ENCODE measurements around the gene UCHL3. TPM values are rescaled to one million over a fixed set of nuclear protein-coding genes. Genes with fewer than 3 reads are reported as not detected.

UCHL3 gene
- total and polyA plus RNA-seq, 2 experiments from 2014 or later, result 42.8 to 116 TPM

DNA sequence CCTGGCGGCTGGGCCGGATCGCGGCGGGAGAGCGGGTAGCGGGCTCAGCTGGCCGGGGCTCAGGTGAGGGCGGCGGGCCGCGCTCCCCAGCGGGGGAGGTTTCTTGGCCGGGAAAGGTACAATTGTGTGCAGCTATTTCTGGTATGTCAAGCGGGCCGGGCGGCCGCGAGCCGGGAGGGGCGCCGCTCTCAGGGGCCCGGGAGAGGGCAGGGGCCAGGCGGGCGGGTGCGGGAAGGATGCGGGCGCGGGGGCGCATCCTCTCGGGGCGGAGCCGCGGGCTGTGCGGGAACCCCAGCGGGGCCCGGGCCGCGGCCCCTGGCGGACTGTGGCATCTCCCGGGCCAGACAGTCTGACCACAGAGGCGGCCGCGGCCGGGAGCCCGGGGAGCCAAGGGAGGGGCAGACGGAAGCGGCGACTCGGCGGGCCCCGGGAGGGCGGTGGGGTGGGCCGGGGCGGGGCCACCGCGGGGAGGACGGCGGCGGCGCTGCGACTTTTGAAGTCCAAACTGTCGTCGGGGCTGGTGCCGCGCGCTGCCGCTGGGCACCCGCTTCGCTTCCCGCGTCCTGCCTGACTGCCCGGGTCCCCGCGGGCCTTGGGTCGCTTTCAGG is 86.3 kb downstream of the UCHL3 start, which contains the start of gene LMO7:
Gene LMO7, plus strand, starts transcription at position 503 of the 608 bp plus-strand sequence. CDS start 328 bp downstream, outside the sequence.
- in situ Hi-C loops (cut with MboI), result no loop called here
- H3K4me3 ChIP-seq, result peak within 1 kb of the TSS; percentile 84
- peak within 1 kb of the TSS; percentile 68 for H3K9ac ChIP-seq
- peak within 1 kb of the TSS; percentile 71 for H3K27ac ChIP-seq
- peaks cover 71% of the 10 kb centered on the region for H3K79me2 ChIP-seq (ENCODE audit: insufficient read depth)
- peak within 1 kb of the TSS; percentile 90 for H3K4me2 ChIP-seq (ENCODE audit: unreplicated experiment)
- H3K36me3 ChIP-seq (ENCODE audit: low read depth), result peaks cover 7% of the 10 kb centered on the region
- peak; percentile 83 for DNase-seq
- no peak for TF ChIP-seq EZH2phosphoT487 (IDR thresholded peaks at IDR 0.05; ENCODE audit: insufficient read depth, low read depth)
- TF ChIP-seq EZH2 (IDR thresholded peaks at IDR 0.05; ENCODE audit: insufficient read depth, poor library complexity, severe bottlenecking), result no peak
- H3K9me3 ChIP-seq (ENCODE audit: low read depth), result no peaks in the 10 kb centered on the region
- WGBS, 2 experiments (ENCODE audit: low coverage in 1 of 2, low lambda C conversion rate in 2 of 2, missing lambda C conversion rate in 2 of 2), result 0 to 1% methylated on average over 47 to 59 of the region's 76 CpGs
- H3K9me2 ChIP-seq (ENCODE audit: insufficient read depth), result no peaks in the 10 kb centered on the region
- peaks cover 40% of the 10 kb centered on the region for H3K4me1 ChIP-seq (ENCODE audit: insufficient read depth)
- H3K27me3 ChIP-seq (replicated peaks; ENCODE audit: insufficient read depth), result no peaks in the 10 kb centered on the region
- H3F3A ChIP-seq (ENCODE audit: insufficient read depth), result peaks cover 49% of the 10 kb centered on the region
- peak within 1 kb of the TSS; percentile 76 for H2AFZ ChIP-seq
- peaks cover 7% of the 10 kb centered on the region; the same call in 1 of the 2 replicates for H4K20me1 ChIP-seq (ENCODE audit: insufficient read depth)

DNA sequence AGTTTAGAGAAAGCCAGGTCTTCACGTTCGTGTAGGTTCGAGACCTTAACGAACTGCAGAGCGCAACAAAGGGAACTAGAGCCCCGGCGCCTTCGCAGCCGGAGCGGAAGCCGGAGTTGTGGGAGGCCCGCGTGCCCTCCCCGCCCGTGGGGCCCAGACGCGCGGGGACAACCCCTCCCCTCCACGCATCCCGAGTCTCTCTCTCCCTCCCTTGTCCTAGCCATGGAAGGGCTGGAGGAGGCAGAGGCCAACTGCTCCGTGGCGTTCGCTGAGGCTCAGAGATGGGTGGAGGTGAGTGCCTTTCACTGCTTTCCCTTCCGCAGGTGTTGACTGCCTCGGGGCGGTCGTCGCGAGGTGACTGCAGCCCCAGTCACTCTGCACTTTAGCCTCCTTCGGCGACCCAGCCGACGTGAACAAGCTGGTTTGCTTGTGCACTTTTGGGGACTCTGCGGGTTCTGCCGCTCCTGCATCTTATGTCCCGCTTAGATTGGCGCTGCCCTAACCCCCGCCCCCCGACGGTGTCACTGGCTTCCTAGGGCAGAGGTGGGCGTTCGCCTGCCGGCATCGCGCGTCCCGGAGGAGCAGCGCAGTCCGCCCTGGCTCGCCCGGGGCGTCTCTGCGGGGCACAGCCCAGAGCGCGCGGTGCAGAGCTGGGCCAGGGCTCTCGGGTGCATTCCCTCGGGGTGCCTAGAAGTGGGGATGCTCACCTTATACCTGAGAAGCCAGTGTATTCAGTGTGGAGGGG is 87.0 kb downstream of the UCHL3 start:
- Histone ChIP-seq H3F3A (ENCODE audit: insufficient read depth) (peaks cover 47% of the 10 kb centered on the region), H3K27ac (peak overlapping the region; percentile 71), H3K4me1 (ENCODE audit: insufficient read depth) (peaks cover 40% of the 10 kb centered on the region), H2AFZ (peak overlapping the region; percentile 50), H3K4me3 (peak overlapping the region; percentile 84), H3K4me2 (ENCODE audit: unreplicated experiment) (peak overlapping the region; percentile 90), H3K9me2 (ENCODE audit: insufficient read depth) (no peaks in the 10 kb centered on the region), H3K79me2 (ENCODE audit: insufficient read depth) (peaks cover 71% of the 10 kb centered on the region), H3K27me3 (replicated peaks; ENCODE audit: insufficient read depth) (no peaks in the 10 kb centered on the region), H3K9me3 (ENCODE audit: low read depth) (no peaks in the 10 kb centered on the region), H3K36me3 (ENCODE audit: low read depth) (peaks cover 8% of the 10 kb centered on the region), H3K9ac (peak overlapping the region; percentile 68), H4K20me1 (ENCODE audit: insufficient read depth) (peaks cover 7% of the 10 kb centered on the region; the same call in 1 of the 2 replicates)
- TF ChIP-seq EZH2 (IDR thresholded peaks at IDR 0.05; ENCODE audit: insufficient read depth, poor library complexity, severe bottlenecking) (no peak), EZH2phosphoT487 (IDR thresholded peaks at IDR 0.05; ENCODE audit: insufficient read depth, low read depth) (no peak)
- 1 to 2% methylated on average over 54 to 58 of the region's 58 CpGs for WGBS, 2 experiments (ENCODE audit: low coverage in 1 of 2, low lambda C conversion rate in 2 of 2, missing lambda C conversion rate in 2 of 2)
- DNase-seq, result peak; percentile 79
- in situ Hi-C loops (cut with MboI), result no loop called here

DNA sequence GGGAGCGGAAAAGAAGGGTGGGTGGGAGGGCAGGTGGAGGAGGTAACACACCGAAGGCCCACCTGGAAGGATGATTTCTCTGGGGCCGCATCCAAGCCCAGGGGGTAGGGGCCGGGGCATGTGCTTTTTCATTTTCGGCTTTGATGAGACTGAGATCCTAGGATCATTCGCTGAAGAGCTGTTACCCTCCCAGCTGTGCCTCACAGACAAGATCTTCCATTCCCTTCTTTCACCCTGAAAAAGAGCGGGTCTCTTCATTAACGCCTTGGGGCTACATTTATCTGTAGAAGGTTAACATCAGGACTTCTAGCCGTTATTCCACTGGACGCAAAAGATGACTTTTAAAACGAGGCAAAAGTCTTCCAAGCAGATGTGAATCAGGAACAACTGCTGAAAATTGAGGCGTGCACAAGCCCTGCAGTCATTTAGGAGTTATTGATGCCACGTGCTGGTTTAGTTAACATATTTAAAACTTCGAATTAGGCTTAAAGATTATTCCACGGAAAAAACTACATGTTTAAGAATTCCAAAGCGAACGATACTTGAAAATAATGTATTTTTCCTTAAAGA is 87.7 kb downstream of the UCHL3 start:
- H3K4me3 ChIP-seq, result peak overlapping the region; percentile 84
- no peaks in the 10 kb centered on the region for H3K27me3 ChIP-seq (replicated peaks; ENCODE audit: insufficient read depth)
- peak overlapping the region; percentile 68 for H3K9ac ChIP-seq
- peak overlapping the region; percentile 90 for H3K4me2 ChIP-seq (ENCODE audit: unreplicated experiment)
- 0 to 1% methylated on average over 14 to 17 of the region's 17 CpGs for WGBS, 2 experiments (ENCODE audit: low coverage in 1 of 2, low lambda C conversion rate in 2 of 2, missing lambda C conversion rate in 2 of 2)
- peaks cover 71% of the 10 kb centered on the region for H3K79me2 ChIP-seq (ENCODE audit: insufficient read depth)
- H3K27ac ChIP-seq, result peak overlapping the region; percentile 33
- no peaks in the 10 kb centered on the region for H3K9me3 ChIP-seq (ENCODE audit: low read depth)
- peaks cover 41% of the 10 kb centered on the region for H3F3A ChIP-seq (ENCODE audit: insufficient read depth)
- in situ Hi-C loops (cut with MboI), result no loop called here
- H3K4me1 ChIP-seq (ENCODE audit: insufficient read depth), result peaks cover 34% of the 10 kb centered on the region
- TF ChIP-seq EZH2 (IDR thresholded peaks at IDR 0.05; ENCODE audit: insufficient read depth, poor library complexity, severe bottlenecking) (no peak), EZH2phosphoT487 (IDR thresholded peaks at IDR 0.05; ENCODE audit: insufficient read depth, low read depth) (no peak)
- H3K36me3 ChIP-seq (ENCODE audit: low read depth), result peaks cover 13% of the 10 kb centered on the region
- peaks cover 7% of the 10 kb centered on the region; the same call in 1 of the 2 replicates for H4K20me1 ChIP-seq (ENCODE audit: insufficient read depth)
- no peaks in the 10 kb centered on the region for H3K9me2 ChIP-seq (ENCODE audit: insufficient read depth)
- peak overlapping the region; percentile 45 for H2AFZ ChIP-seq
- peak; percentile 60 for DNase-seq

DNA sequence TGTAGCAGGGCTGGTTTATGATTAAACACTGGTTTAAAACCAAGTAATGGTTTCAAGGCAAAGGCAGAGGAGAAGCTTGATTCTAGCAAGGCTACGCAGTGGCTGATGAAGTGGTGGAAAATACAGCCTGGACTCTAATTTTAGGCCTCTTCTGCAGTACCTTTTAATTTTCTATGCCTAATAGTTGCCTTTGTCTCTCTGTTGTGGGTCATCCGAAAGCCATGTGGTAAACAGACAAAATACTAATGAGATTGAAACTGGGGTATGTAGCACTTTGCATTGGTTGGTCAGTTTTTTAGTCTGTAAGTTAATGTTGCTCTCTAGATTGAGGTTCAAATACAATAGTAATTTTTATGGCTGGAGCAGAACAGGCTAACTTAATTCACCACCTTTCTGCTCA is 89.9 kb downstream of the UCHL3 start:
- peaks cover 88% of the 10 kb centered on the region for H3K79me2 ChIP-seq (ENCODE audit: insufficient read depth)
- H3K27ac ChIP-seq, result no peak overlapping the region
- peaks cover 33% of the 10 kb centered on the region for H3F3A ChIP-seq (ENCODE audit: insufficient read depth)
- peak overlapping the region; percentile 90 for H3K4me2 ChIP-seq (ENCODE audit: unreplicated experiment)
- 97 to 100% methylated on average over 2 of the region's 2 CpGs for WGBS, 2 experiments (ENCODE audit: low coverage in 1 of 2, low lambda C conversion rate in 2 of 2, missing lambda C conversion rate in 2 of 2)
- H3K4me3 ChIP-seq, result peak overlapping the region; percentile 84
- H3K27me3 ChIP-seq (replicated peaks; ENCODE audit: insufficient read depth), result no peaks in the 10 kb centered on the region
- TF ChIP-seq EZH2 (IDR thresholded peaks at IDR 0.05; ENCODE audit: insufficient read depth, poor library complexity, severe bottlenecking), result no peak
- TF ChIP-seq EZH2phosphoT487 (IDR thresholded peaks at IDR 0.05; ENCODE audit: insufficient read depth, low read depth), result no peak
- peaks cover 28% of the 10 kb centered on the region for H3K4me1 ChIP-seq (ENCODE audit: insufficient read depth)
- peak overlapping the region; percentile 68; the same call in 1 of the 2 replicates for H3K9ac ChIP-seq
- no peak for DNase-seq
- H3K9me3 ChIP-seq (ENCODE audit: low read depth), result no peaks in the 10 kb centered on the region
- H4K20me1 ChIP-seq (ENCODE audit: insufficient read depth), result peaks cover 22% of the 10 kb centered on the region
- H3K36me3 ChIP-seq (ENCODE audit: low read depth), result peaks cover 13% of the 10 kb centered on the region
- in situ Hi-C loops (cut with MboI), result no loop called here
- H2AFZ ChIP-seq, result no peak overlapping the region
- H3K9me2 ChIP-seq (ENCODE audit: insufficient read depth), result no peaks in the 10 kb centered on the region
